ENCODE measurements around the gene KDM3A. TPM values are rescaled to one million over a fixed set of nuclear protein-coding genes. Genes with fewer than 3 reads are reported as not detected.

KDM3A gene
- total and polyA plus RNA-seq, 2 experiments from 2014 or later, result 8.9 to 21.8 TPM

- H3K27ac ChIP-seq (ENCODE audit: low read depth), result no peak overlapping the region
- H3K79me2 ChIP-seq (replicated peaks; ENCODE audit: insufficient read depth), result no peaks in the 10 kb centered on the region
- DNase-seq (ENCODE audit: low spot score) (no peak), ATAC-seq (no peak)
- no peaks in the 10 kb centered on the region for H4K20me1 ChIP-seq (replicated peaks; ENCODE audit: insufficient read depth)
- Mint-ChIP-seq H3K4me3 (no peak overlapping the region), H3K36me3 (ENCODE audit: low read depth) (peaks cover 27% of the 10 kb centered on the region), H3K27ac (no peak overlapping the region), H3K27me3 (ENCODE audit: insufficient read depth, low read depth, poor library complexity) (peaks cover 17% of the 10 kb centered on the region), H3K4me1 (no peaks in the 10 kb centered on the region), H3K9me3 (peaks cover 43% of the 10 kb centered on the region)
- peaks cover 12% of the 10 kb centered on the region; the same call in 1 of the 2 replicates for H3K36me3 ChIP-seq (ENCODE audit: insufficient read depth)
- no peaks in the 10 kb centered on the region for H3K9me2 ChIP-seq (ENCODE audit: insufficient read depth)
- no peaks in the 10 kb centered on the region for H3F3A ChIP-seq (replicated peaks; ENCODE audit: low read depth)
- H2AFZ ChIP-seq, result no peak overlapping the region
- TF ChIP-seq ZNF114 (CRISPR knock-in tag; IDR thresholded peaks at IDR 0.05) (no peak), ZNF331 (CRISPR knock-in tag; IDR thresholded peaks at IDR 0.05; ENCODE audit: low read depth) (no peak), JUNB (IDR thresholded peaks at IDR 0.05; ENCODE audit: unreplicated experiment) (no peak), NANOG (IDR thresholded peaks at IDR 0.05; ENCODE audit: borderline replicate concordance) (no peak), REST (IDR thresholded peaks at IDR 0.05; ENCODE audit: unreplicated experiment) (no peak), EZH2phosphoT487 (IDR thresholded peaks at IDR 0.05; ENCODE audit: unreplicated experiment) (no peak), CTCF (conservative IDR thresholded peaks at IDR 0.05; ENCODE audit: low read depth in 2 of 2) (no peak), POLR2AphosphoS5 (IDR thresholded peaks at IDR 0.05; ENCODE audit: low read depth) (no peak), STAT1 (IDR thresholded peaks at IDR 0.05; ENCODE audit: unreplicated experiment) (no peak), CREB1 (CRISPR knock-in tag; IDR thresholded peaks at IDR 0.05; ENCODE audit: low read depth) (no peak), EZH2 (IDR thresholded peaks at IDR 0.05; ENCODE audit: low read depth, unreplicated experiment) (no peak)
- TF ChIP-seq, protein P1, sequence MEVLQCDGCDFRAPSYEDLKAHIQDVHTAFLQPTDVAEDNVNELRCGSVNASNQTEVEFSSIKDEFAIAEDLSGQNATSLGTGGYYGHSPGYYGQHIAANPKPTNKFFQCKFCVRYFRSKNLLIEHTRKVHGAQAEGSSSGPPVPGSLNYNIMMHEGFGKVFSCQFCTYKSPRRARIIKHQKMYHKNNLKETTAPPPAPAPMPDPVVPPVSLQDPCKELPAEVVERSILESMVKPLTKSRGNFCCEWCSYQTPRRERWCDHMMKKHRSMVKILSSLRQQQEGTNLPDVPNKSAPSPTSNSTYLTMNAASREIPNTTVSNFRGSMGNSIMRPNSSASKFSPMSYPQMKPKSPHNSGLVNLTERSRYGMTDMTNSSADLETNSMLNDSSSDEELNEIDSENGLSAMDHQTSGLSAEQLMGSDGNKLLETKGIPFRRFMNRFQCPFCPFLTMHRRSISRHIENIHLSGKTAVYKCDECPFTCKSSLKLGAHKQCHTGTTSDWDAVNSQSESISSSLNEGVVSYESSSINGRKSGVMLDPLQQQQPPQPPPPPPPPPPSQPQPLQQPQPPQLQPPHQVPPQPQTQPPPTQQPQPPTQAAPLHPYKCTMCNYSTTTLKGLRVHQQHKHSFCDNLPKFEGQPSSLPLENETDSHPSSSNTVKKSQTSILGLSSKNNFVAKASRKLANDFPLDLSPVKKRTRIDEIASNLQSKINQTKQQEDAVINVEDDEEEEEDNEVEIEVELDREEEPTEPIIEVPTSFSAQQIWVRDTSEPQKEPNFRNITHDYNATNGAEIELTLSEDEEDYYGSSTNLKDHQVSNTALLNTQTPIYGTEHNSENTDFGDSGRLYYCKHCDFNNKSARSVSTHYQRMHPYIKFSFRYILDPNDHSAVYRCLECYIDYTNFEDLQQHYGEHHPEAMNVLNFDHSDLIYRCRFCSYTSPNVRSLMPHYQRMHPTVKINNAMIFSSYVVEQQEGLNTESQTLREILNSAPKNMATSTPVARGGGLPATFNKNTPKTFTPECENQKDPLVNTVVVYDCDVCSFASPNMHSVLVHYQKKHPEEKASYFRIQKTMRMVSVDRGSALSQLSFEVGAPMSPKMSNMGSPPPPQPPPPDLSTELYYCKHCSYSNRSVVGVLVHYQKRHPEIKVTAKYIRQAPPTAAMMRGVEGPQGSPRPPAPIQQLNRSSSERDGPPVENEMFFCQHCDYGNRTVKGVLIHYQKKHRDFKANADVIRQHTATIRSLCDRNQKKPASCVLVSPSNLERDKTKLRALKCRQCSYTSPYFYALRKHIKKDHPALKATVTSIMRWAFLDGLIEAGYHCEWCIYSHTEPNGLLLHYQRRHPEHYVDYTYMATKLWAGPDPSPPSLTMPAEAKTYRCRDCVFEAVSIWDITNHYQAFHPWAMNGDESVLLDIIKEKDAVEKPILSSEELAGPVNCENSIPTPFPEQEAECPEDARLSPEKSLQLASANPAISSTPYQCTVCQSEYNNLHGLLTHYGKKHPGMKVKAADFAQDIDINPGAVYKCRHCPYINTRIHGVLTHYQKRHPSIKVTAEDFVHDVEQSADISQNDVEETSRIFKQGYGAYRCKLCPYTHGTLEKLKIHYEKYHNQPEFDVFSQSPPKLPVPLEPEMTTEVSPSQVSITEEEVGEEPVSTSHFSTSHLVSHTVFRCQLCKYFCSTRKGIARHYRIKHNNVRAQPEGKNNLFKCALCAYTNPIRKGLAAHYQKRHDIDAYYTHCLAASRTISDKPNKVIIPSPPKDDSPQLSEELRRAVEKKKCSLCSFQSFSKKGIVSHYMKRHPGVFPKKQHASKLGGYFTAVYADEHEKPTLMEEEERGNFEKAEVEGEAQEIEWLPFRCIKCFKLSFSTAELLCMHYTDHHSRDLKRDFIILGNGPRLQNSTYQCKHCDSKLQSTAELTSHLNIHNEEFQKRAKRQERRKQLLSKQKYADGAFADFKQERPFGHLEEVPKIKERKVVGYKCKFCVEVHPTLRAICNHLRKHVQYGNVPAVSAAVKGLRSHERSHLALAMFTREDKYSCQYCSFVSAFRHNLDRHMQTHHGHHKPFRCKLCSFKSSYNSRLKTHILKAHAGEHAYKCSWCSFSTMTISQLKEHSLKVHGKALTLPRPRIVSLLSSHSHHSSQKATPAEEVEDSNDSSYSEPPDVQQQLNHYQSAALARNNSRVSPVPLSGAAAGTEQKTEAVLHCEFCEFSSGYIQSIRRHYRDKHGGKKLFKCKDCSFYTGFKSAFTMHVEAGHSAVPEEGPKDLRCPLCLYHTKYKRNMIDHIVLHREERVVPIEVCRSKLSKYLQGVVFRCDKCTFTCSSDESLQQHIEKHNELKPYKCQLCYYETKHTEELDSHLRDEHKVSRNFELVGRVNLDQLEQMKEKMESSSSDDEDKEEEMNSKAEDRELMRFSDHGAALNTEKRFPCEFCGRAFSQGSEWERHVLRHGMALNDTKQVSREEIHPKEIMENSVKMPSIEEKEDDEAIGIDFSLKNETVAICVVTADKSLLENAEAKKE (CRISPR knock-in tag; IDR thresholded peaks at IDR 0.05), result no peak
- no peaks in the 10 kb centered on the region for H3K4me1 ChIP-seq (ENCODE audit: insufficient read depth)
- no peak overlapping the region for H3K4me3 ChIP-seq
- 0 out of 2 replicates have a peak, but pooled peaks cover 6% of the 10 kb centered on the region for H3K27me3 ChIP-seq (ENCODE audit: insufficient read depth)
- no peak overlapping the region for H3K4me2 ChIP-seq
Observed at GRCh38 chr2:86436328-86436727, 4.8 kb upstream of the KDM3A start.
